Activated T-helper 1 cell treated with Interleukin-2 at 50 U/mL for 16 hours (primary cell): ENCODE measurements around the gene CCDC82.

ENCODE experiments used
- DNase-seq: peaks from one replicate; pipeline ENCODE4 v3.0.0-alpha.2; 2020; ENCODE audit warnings: low read depth

The CCDC82 gene

DNA sequence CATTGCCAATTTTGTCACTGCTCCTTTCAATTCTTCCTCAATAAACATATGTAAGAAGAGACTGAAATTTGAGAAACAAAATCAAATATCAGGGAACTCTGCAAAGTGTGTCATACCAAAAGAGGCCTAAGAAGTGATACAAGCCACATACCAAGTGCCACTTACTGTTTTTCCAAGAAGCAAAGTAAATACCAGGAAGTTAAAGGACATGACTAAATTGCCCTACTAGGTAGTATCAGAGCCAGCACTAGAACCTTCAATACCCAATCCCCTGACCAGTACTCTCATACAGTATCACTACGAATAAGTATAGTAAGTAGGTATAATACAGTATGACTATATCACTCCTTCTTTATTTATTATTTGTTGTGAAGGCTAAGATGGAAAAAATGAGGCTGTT lies 60.3 kb downstream of the CCDC82 start:
- no peak for DNase-seq

DNA sequence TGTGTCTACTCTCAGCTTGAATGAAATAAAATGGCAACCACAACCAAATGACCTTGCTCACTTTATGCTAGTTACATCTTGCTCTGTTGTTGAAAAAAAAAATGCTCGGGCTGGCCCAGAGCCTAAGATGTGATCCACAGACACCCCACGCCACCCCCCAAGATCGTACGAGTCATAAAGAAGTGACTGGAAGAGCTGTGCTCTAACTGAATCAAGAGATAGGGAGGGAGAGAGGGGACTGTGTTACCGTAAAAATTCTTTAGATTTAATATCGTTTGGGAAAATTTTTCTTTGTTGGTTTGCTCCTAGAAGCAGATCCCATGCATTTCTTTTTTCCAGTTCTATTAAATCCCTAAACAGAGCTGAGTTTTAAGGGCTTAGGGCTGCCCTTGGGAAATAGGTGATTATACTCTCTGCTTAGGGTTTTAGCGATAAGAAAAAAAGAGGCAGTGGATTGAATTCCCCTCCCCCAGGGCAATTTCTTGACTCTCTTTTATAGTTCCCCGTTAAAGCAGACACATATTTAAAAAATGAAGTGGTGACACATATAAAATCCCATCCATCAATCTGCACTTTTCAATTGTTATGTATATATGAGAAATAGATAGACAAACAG lies 61.2 kb downstream of the CCDC82 start:
- no peak for DNase-seq

DNA sequence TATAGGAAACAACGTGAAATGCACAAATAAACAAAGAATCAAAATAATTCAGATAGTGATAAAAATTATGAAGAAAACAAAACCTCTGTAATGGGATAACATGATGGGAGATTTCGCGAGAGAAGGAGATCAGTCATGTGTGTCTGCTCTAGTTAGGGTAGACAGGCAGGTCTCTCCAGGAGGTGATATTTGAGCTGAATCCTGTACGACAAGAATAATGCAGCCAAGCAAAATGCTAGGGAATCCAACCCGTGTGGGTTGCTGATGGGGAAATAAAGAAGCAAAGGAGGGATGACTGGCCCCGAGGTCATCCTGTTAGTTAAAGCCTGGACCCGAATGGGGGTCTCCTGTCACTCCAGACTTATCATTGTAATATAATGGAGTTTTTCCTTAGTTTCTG lies 62.8 kb downstream of the CCDC82 start:
- no peak for DNase-seq

DNA sequence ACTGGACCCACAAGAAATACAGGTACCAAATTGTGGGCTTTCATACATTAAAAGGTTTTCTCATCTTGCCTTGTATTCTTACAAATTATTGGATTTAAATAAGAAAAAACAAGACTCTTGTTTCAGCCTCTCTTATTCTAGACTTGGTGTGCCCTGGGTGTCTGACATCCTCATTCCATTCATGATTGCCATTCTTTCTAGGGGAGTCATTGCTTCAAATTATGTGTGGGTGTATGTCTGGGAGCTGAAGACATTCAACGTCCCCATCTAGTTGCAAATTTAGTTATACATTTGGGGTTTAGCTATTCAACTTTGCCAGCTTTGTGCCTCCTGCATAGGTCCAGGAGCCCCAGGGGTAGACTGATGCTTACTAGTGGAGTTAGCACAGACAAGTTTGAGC lies 64.8 kb downstream of the CCDC82 start:
- no peak for DNase-seq

DNA sequence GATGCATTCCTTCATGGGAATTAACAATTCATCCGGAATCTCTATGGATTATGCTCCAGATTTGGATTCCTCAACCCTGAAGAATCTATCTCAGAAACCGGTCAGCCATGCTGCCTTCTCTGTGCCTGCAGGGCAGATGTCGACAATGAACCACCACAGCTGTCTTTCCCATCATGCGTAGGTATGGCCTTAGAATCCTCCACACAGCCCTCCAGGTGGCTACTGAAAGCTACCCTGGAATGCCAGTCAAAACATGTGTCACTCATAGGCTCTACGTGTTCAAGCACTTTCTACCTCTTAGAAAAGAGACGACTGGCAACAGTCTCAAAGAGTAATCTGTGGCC lies 66.1 kb downstream of the CCDC82 start:
- no peak for DNase-seq

DNA sequence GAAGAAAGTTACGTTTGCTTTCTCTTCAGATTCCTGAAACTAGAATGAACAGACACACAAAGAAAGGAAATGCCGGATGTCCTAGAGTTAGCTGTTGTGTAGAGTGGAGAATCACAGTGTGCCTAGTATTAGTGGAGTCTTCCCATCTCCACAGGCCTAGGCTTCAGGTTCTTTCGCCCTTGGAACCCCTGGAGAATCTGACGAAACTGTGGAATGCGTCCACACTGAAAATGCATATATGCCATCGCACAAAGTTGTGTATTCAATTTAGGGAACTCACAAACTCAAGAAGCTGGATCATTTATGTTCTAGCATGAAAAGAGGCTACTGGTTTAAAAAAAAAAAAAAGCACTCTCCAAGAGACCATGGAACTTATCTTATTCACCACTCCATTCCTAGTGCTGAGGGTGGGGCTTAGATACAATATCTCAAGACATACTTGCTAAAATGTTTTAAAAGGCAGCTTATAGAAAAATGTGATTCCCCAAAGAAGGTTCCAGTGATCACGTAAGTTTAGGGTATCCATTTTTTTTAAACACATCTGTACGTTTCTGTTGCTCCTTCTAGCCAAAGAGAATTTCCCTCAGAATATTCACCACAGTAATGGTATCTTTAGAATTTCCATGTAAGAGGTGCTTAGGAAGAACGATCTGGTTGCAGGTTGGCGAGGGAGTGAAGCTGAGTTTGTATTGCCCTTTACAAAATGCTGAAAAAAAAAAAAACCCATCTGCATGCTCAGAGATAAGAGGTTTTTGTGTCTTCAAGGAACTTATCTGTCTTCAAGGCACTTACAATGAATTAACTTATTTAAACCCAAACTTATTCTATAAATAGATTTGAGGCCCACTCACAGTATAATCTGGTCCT lies 66.7 kb downstream of the CCDC82 start:
- DNase-seq, result no peak

DNA sequence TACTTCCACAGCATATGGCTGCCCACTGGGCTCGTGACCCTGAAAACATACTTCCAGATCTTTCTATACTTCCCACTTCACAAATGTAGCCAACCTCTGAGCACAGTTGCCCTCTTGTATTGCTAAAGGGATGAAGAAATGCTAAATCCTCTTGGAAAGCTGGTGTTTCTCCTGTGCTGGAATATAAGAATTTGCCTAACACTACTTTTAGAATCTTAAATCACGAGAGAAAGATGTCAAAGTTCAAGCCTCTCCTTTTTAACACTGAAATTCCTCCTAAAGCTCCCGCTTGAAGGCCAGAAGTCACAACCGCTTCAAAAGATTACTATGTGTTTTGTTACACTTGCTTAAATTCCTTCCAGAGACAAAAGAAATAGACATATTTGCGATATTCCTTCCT lies 68.6 kb downstream of the CCDC82 start:
- DNase-seq, result no peak

DNA sequence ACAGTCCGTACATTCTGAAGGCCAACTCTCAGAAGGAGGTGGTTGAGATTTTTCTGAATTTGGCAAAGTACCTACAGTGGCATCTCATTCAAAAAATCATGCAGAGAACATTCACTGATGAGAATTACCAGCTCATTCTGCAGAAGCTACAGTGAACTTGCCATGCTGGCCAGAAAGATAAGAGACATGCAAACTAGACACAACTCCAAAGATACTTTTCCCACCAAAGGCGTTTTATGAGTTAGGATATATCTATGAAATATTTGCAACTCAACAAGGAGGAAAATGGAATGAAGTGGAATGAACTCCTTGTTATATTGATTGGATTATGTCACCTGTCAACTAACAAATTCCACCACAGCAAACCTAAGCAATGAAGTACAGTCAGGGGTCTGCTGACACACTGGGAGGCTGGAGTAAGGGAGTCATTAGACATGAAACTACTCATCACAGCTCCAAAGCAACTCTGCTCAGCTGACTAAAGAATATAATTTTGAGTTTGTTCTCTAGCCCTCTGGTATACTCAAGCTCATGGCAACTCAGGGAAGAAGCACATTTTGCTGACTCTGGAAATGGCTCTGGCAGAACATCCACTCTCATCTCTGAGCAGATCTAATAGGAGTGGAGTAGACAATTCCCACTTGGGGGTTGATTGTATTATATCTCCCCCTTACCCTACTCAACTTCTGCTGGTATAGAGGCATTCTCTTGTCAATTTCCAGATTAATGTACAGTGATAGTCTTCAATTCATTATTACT lies 69.6 kb downstream of the CCDC82 start:
- DNase-seq, result no peak

DNA sequence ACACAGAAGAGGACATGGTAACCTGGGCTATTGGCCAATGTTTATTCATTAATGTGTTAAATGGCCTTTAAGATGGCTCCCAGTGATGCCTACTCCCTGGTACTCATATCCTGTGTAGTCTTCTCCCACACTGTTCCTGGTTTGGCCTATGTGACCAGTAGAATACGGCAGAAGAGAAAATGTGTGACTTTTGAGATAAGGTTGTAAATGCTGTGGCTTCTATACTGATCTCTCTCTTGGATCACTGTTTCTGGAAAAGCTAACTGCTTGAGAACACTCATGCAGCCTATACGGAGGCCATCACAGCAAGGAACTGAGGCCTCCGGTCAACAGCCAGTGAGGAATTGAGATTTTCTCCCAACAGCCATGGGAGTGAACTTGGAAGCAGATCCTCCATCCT lies 70.9 kb downstream of the CCDC82 start:
- no peak for DNase-seq

DNA sequence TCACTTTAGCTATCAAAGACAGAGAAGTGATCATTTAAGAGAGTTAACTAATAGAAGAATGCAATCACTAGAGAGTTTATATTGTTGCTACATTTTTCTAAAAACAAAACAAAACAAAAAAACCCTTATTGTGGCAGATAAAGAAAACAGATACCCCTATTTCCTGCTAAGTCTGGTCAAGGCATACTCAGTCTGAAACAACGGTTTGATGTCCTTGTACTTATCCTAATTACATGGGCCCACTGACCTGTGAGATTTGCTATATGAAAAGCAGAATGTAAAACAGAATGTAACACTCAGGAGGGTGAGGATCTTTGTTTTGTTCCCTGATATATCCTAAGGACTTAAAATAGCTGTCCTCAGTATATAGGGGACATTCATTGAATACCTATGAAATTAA lies 71.3 kb downstream of the CCDC82 start:
- no peak for DNase-seq

DNA sequence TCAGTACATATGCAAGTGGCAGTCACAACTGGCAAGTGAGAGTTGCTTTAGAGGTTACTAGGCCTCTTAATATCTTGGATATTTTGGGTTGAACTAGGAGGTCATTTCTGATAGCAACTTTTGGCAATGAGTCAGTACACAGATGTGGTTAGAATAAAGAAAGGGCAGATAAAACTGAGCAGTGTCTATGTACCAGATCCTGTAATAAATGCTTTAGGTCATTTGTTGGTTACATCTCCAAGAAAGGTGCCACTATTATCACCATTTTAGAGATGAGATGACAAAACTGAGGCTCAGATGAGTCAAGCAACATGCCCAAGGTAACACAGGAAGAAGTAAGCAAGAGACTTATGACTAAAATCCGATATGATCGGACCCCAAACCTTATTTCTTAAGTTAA lies 71.7 kb downstream of the CCDC82 start:
- DNase-seq, result no peak

DNA sequence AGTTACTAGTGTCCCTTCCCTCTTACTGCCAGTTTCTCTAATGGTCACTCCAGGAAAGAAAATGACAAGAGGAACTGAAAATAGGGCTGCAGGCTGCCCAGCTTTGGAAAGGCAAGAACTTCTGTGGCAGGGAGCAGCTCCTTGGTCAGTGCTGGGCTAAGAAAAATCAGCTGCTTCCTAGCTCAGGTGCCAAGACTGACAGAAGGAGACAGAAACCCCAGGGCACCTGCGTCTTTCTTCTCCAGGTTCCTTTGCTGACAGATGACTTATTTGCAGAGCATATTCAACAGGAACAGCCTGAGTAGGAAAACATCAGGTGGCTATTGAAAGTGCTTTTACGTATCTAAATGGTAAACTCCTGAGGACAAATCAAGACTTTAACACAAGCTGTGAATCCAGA lies 72.1 kb downstream of the CCDC82 start:
- no peak for DNase-seq

DNA sequence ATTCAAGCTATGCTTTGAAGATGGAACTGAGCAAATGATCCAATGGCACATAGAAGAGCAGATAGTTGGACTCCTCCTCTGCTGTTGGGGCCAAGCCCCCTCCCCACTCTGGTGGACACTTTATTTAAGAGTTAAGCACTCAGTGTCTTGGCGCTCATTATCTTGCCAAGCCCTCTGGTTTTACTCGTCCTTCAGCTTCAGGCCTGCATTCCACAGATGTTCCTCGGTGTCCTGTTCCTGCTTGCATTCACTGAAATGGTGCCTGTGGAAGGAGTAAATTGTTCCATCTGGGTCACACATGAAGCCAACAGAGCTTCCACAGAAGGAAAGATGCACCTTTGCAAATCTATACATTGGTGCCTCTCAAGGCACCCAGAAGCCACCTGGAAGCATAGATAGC lies 72.8 kb downstream of the CCDC82 start:
- no peak for DNase-seq

DNA sequence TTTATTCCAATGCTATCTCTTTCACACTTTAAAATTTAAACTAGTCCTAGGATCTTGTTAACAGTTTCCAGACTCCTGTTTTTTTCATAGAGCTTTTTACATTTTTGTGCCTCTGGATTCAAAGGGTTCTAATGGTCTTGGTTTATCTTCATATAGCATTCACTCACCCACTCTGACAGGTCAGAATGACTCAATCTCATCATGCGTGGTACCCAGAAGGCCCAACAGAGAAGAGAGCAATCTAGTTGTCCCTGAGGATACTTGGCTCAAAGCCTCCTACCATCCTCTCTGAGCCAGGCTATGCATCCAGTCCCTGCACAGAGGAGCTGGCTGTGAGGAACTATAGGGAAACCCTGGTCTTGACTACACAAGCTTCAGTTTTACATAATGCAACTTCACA lies 74.2 kb downstream of the CCDC82 start:
- no peak for DNase-seq

DNA sequence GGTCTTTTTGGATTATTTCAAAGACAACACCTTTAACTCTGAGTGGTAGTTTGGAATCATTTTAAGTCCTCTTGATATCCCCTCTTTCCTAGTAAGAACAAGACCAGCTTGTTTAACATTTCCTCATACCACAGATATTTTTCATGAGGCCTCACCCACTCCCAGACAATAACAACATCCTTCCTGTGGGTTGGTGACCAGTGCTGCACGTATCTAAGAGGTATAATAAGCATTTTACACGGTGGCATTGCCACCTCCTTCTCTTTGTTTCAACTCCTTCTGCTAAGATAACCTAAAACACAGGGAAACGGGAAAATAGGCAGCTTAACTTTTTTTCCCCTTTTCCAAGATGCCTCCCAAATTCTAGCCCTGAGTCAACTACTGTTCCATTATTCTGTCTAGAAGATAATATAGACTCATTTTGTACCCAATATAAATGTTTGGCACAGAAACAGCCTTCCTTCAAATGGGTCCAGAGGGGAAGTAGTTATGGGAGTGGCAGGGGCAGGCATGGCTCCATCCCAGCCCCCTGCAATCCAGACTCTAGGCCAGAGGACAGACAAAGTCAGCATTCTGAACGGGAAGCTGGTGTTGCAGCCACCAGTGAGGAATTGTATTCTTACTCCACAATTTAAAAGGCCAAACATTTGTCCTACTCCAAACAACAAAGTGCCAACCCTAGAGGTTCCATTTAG lies 75.2 kb downstream of the CCDC82 start:
- DNase-seq, result no peak

DNA sequence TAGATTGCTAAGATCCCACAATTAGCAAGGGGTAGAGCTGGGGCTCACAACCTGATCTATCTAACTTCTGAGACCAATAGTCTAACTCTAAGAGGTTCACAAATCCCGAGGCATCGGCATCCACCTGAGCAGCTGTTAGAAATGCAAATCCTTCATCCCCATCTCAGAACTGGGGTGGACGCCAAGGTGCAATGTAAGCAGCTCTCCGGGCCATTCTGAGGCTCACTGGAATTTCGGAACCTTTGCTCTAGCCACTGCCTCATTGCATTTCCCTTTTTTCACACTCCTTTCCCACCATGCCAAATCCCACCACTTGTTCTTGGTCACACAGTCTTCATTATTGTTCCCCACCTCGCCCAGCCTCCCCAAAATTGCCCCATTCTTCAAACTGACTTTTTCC lies 76.5 kb downstream of the CCDC82 start:
- no peak for DNase-seq

DNA sequence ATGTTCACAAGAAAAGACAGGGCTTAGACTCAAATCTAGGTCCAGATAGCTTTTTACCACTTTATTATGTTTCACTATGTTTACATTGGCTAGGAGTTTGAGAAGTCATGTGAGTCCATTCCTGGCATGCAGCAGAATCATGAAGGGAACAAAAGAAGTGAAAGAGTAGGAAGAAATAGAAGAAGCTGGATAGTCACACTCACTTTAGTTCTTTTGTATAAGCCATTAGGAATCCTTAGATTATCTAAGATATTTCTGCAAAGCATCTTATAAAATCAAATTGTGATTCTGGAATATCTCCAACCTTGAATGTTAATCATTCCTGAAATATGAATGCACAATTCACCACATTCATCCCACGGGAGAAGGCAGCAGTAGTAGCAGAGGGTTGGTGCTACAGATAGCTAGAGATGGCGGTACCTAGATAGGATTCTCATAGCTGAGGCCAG lies 78.6 kb downstream of the CCDC82 start:
- no peak for DNase-seq

DNA sequence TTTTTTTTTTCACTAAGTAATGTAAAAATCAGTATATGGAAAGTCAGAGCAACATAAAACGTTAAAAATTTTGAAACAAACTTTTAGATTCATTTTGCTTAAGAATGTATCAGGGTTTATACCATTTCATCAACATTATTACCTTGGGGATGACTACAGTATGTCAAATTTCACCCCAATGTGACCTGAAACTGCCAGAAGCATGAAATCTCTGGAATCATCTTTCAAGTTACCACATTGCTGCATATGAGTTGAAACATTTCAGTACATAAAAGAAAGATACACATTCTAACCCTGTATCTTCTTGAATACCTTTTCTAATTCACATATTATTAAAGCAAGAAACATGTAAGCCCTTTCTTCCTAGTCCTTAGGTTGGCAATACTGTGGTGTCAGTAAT lies 79.5 kb downstream of the CCDC82 start:
- DNase-seq, result no peak

DNA sequence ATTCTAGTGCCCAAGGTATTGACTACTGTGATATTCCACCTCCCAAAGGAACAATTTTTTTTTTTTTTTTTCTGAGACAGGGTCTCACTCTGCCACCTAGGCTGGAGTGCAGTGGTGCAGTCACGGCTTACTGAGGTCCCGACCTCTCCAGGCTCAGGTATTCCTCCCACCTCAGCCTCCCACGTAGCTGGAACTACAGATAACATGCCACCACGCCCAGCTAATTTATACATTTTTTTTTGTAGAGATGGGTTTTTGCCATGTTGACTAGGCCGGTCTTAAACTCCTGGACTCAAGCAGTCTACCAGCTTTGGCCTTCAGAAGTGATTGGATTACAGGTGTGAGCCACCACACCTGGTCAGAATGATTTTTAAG lies 80.1 kb downstream of the CCDC82 start:
- no peak for DNase-seq

DNA sequence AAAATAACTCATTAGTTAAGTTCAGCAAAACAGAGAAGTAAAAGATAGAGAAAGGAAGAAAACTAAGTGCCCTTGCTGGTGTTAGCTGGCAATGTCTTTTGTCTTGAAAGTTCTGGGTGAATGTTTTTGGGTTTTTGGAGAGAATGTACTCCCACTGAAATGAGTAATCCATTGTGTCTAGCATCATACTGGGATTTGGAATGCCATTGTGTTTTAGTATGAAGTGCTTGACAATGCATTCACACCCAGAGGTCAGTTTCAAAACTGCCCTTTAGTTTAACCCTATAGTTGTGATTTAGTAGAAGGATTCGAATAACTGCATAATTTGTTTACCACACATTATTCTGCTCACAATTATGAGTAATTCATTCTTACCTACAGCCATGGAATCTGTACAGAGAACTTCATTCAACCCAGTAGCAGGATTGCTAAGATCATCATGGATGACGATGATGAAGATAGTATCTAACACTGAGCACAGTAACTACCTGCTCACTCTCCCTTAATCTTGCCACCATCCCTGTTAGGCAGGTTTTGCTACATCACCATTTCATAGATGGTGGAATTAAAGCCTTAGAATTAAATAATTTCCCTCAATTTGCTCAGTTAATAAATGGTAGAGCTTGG lies 80.6 kb downstream of the CCDC82 start:
- DNase-seq, result no peak

DNA sequence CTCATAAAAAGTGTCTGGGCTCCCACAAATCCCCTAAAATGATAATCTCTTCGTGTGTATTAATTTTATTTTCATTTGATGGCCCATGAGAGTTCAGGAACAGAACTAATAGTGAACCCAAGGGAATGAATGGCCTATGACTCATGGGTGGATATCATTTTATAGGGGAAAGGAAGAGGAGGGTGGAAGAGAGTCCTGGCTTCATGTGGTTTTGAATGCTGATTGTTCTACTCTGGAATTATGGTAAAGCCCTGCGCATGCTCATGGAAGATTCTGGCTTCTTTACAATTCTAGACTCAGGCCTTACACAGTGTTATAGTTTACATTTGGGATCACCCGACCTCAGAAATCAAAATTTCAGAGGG lies 82.0 kb downstream of the CCDC82 start:
- no peak for DNase-seq
